NCI-H1930 (cell line): ENCODE data around the gene HDAC4.

Experiments used
- DNase-seq, 2 experiments: peaks; one replicate each; lab custom pipeline; 2025; lab: John Stamatoyannopoulos, UW

The HDAC4 gene

GRCh38 chr2:239397931-239398471, 2.8 kb downstream of the HDAC4 start:
- DNase-seq, result no peak

- no peak for DNase-seq
Measured at GRCh38 chr2:239396881-239397681, 3.7 kb downstream of the HDAC4 start.

GRCh38 chr2:239395524-239395923, 5.3 kb downstream of the HDAC4 start:
- DNase-seq, result no peak

- no peak for DNase-seq
Measured at GRCh38 chr2:239394978-239395377, 5.8 kb downstream of the HDAC4 start.

GRCh38 chr2:239394346-239394945, 6.4 kb downstream of the HDAC4 start:
- DNase-seq, result no peak

GRCh38 chr2:239393941-239394340, 6.9 kb downstream of the HDAC4 start:
- DNase-seq, result no peak

- no peak for DNase-seq
Measured at GRCh38 chr2:239393388-239393940, 7.4 kb downstream of the HDAC4 start.

- DNase-seq, result no peak
Measured at GRCh38 chr2:239392688-239393387, 8.0 kb downstream of the HDAC4 start.

GRCh38 chr2:239392072-239392357, 8.8 kb downstream of the HDAC4 start:
- no peak for DNase-seq

GRCh38 chr2:239391286-239392071, 9.3 kb downstream of the HDAC4 start:
- DNase-seq, result no peak

GRCh38 chr2:239390546-239391285, 10.1 kb downstream of the HDAC4 start:
- no peak for DNase-seq

GRCh38 chr2:239389414-239390329, 11.1 kb downstream of the HDAC4 start:
- no peak for DNase-seq

- DNase-seq, result no peak
Measured at GRCh38 chr2:239388236-239389151, 12.3 kb downstream of the HDAC4 start.

- DNase-seq, result no peak
Measured at GRCh38 chr2:239387811-239388210, 13.0 kb downstream of the HDAC4 start.

GRCh38 chr2:239386872-239387445, 13.9 kb downstream of the HDAC4 start:
- DNase-seq, result no peak

GRCh38 chr2:239386001-239386670, 14.7 kb downstream of the HDAC4 start:
- DNase-seq, result no peak

GRCh38 chr2:239385096-239386000, 15.5 kb downstream of the HDAC4 start:
- DNase-seq, result no peak
